NCI-H2029 treated with DMSO at 0.1 percent for 48 hours (cell line): ENCODE measurements around the gene CAMTA1.

ENCODE experiments used
- DNase-seq: peaks from one replicate; lab custom pipeline; 2025; lab: John Stamatoyannopoulos, UW

CAMTA1 gene

GRCh38 chr1:7658099-7658498 lies 872.8 kb downstream of the CAMTA1 start:
- DNase-seq, result no peak

GRCh38 chr1:7659514-7659913 lies 874.3 kb downstream of the CAMTA1 start:
- no peak for DNase-seq

GRCh38 chr1:7663451-7664146 lies 878.3 kb downstream of the CAMTA1 start:
- DNase-seq, result no peak

GRCh38 chr1:7664147-7664892 lies 879.1 kb downstream of the CAMTA1 start:
- no peak for DNase-seq

GRCh38 chr1:7664893-7665250 lies 879.6 kb downstream of the CAMTA1 start:
- no peak for DNase-seq

- no peak for DNase-seq
These were observed 881.0 kb downstream of the CAMTA1 start for GRCh38 chr1:7666249-7666648.

GRCh38 chr1:7667159-7667558 lies 881.9 kb downstream of the CAMTA1 start:
- DNase-seq, result no peak

- no peak for DNase-seq
These were observed 882.5 kb downstream of the CAMTA1 start for GRCh38 chr1:7667625-7668218.

- no peak for DNase-seq
These were observed 884.5 kb downstream of the CAMTA1 start for GRCh38 chr1:7669559-7670311.

GRCh38 chr1:7670334-7671145 lies 885.3 kb downstream of the CAMTA1 start:
- DNase-seq, result no peak

GRCh38 chr1:7671146-7671465 lies 885.9 kb downstream of the CAMTA1 start:
- no peak for DNase-seq

- DNase-seq, result no peak
These were observed 886.4 kb downstream of the CAMTA1 start for GRCh38 chr1:7671676-7672075.

GRCh38 chr1:7672864-7673263 lies 887.6 kb downstream of the CAMTA1 start:
- DNase-seq, result no peak

- DNase-seq, result no peak
These were observed 889.7 kb downstream of the CAMTA1 start for GRCh38 chr1:7674972-7675371.

- DNase-seq, result no peak
These were observed 890.4 kb downstream of the CAMTA1 start for GRCh38 chr1:7675431-7676273.

GRCh38 chr1:7676274-7676945 lies 891.2 kb downstream of the CAMTA1 start:
- no peak for DNase-seq

- DNase-seq, result no peak
These were observed 891.9 kb downstream of the CAMTA1 start for GRCh38 chr1:7677111-7677510.

GRCh38 chr1:7677815-7678214 lies 892.6 kb downstream of the CAMTA1 start:
- DNase-seq, result no peak

- DNase-seq, result no peak
These were observed 893.4 kb downstream of the CAMTA1 start for GRCh38 chr1:7678491-7679158.
